Erythroblast (primary cell): Measurements from ENCODE around the gene BRIP1.

Source experiments
- GATA1 ChIP-seq: IDR thresholded peaks from 2 replicates; pipeline ENCODE4 v1.6.1; 2011; ENCODE audit warnings: low read depth, mild to moderate bottlenecking, control low read depth, low read length, moderate library complexity
- POLR2A ChIP-seq: IDR thresholded peaks from 2 replicates; pipeline ENCODE4 v1.6.1; 2011; ENCODE audit warnings: mild to moderate bottlenecking, low read length

- TF ChIP-seq POLR2A: no peak
- TF ChIP-seq GATA1: no peak
Measured at GRCh38 chr17:61668486-61668885, 194.8 kb downstream of the BRIP1 start.
